GM18870 (cell line): ENCODE data around the gene CTTNBP2.

Source experiments
- ATAC-seq: cut with Tn5 transposase; IDR thresholded peaks from one replicate; pipeline ENCODE4 v1.9.1; 2021; ENCODE audit warnings: moderate library complexity; ENCODE audit not compliant: unreplicated experiment

CTTNBP2 gene

DNA sequence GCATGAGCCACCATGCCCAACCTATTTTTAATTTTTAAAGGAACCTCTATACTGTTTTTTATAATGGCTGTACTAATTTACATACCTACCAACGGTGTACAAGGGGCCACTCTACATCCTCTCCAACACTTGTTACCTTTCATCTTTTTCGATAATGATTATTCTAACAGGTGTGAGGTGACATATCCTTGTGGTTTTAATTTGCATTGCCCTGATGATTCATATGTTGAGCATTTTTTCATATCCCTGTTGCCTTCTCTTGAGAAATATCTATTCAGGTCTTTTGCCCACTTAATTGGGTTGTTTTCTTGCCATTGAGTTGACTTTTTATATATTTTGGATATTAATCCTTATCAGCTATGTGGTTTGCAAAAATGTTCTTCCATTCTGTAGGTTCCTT, 167.0 kb downstream of the CTTNBP2 start:
- peak; percentile 72 for ATAC-seq

- no peak for ATAC-seq
Observed at GRCh38 chr7:117705630-117706029, 167.6 kb downstream of the CTTNBP2 start.

- ATAC-seq = no peak
Observed at GRCh38 chr7:117704063-117704462, 169.2 kb downstream of the CTTNBP2 start.

DNA sequence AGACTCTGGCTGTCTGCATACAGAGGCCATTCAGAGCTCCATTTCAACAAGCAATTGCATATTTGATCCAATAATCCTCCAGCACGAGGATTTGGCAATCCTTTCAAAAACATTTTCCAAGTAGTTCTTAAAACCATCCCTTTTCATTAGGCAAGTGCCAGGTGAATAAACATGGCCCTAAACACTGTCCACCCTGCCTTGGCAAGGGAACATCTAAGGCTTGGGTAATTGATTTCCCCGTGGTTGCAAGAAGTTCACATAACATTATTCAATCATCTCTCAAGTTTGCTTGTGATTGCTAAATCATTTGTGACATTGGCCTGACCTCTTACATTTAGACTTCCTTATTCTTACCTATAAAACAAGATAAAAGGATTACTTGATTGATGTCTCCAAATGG, 175.2 kb downstream of the CTTNBP2 start:
- no peak for ATAC-seq

GRCh38 chr7:117692338-117692737, 180.9 kb downstream of the CTTNBP2 start:
- ATAC-seq = no peak

DNA sequence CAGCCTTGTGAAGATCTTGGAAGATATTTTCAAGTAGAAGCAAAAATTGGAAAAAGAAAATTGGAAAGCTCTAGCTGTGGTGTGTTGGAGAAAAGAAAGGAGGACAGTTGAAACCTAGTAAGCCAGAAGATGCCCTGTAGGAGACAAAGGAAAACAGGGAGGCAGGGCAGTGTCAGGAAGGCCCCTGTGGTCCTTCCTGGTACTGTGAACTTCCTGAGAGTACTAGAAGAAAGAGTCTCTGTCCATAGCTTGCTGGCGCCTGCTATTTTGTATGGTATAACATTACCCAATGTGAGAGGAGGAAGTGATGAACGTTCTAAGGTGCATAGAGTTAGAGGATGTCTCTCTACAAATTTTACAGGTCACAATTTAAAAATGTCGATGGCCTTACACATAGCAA, 183.1 kb downstream of the CTTNBP2 start:
- ATAC-seq = no peak

DNA sequence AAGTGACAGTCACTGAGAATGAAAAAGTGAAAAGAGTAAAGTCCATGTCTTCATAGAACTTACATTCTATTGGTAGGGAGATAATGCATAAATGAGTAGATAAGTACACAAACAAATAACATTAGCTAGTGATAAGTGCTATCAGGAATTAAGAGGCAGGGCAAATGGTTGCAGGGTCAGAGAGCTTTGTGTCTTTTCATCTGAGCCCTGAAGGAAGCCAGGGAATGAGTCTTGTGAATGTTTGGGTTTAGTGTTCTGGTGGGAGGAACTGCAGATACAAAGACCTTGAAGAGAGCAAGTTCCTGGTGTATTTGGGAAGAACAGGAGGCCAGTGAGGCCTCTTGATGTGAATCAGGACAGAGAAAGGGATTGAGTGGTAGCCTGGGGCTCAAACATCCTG, 183.8 kb downstream of the CTTNBP2 start:
- ATAC-seq = no peak

- ATAC-seq = no peak
Observed at GRCh38 chr7:117688126-117688525, 185.1 kb downstream of the CTTNBP2 start.

DNA sequence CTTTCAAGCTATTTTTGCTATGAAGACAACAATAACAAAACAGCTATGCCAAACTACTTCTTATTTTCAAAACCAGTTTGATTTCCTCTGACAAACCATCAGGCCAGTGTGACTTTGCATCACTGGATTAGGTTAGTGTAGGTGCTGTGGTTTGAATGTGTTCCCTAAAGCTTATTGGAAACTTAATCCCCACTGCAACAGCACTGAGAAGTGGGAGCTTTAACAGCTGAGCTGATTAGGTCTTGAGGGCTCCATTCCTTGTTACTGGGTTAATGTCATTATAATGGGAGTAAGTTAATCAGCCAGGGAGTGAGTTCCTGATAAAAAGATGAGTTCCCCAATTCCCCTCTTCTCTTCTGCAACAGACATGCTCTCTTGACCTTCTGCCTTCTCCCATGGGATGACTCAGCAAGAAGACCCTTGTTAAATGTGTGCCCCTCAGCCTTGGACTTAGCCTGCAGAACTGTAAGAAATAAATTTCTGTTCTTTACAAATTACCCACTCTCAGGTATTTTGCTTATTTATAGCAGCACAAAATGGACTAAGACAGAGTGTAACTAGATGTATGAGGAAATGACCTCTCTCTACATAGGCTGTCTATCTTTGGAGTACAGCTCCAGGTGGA, 186.8 kb downstream of the CTTNBP2 start:
- ATAC-seq = no peak

DNA sequence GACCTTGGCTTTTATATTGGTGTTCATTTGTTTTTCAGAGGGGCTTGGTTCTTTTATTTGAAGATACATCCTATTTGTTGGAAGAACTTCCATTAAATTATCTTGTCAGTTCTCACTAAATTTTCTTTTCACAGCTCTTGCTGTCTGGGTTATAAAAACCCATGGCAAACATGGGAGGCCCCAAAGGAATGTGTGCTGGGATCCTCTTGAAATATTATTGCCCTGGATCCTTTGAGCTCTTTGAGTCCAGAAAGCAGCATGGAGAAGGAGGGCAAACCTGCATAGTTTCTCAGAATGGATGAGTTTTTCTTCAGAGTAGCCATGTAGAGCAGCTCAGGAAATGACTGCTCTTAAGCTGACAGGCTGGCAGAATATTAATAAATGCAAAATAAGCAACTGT, 187.4 kb downstream of the CTTNBP2 start:
- no peak for ATAC-seq

- ATAC-seq = no peak
Observed at GRCh38 chr7:117683430-117684175, 189.6 kb downstream of the CTTNBP2 start.

DNA sequence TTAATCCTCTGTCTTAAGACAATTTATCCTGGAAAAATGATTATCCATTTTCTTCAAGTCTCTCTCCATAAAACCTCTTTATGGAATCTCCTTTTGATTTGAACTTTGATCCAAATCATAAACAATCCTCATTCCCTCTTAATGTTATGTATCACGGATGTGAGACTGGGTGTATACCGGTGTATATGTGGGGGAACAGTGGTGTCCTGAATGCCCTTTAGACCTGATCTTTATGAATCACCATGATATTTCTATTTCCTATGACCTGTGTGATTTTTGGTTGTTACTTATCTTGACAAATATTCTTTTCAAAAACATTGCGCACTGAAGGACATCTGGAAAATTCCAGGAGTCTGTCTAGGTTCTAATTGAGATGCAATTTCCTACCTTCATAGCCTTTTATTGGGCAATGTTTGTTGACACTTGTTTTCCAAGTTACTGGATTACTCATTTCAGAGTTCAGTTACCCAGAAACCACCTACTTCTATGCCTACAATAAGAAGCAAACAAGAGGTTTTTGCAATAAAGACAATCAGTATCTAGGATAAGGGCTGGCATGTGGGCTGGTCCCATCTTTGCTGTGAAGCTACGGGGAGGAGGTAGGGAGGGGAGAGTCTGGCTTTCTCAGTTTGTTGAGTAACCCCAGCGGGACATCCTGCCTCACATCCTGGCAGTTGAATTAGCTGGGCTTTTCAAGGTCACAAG, 190.4 kb downstream of the CTTNBP2 start:
- no peak for ATAC-seq

- no peak for ATAC-seq
Observed at GRCh38 chr7:117679120-117679519, 194.1 kb downstream of the CTTNBP2 start.

DNA sequence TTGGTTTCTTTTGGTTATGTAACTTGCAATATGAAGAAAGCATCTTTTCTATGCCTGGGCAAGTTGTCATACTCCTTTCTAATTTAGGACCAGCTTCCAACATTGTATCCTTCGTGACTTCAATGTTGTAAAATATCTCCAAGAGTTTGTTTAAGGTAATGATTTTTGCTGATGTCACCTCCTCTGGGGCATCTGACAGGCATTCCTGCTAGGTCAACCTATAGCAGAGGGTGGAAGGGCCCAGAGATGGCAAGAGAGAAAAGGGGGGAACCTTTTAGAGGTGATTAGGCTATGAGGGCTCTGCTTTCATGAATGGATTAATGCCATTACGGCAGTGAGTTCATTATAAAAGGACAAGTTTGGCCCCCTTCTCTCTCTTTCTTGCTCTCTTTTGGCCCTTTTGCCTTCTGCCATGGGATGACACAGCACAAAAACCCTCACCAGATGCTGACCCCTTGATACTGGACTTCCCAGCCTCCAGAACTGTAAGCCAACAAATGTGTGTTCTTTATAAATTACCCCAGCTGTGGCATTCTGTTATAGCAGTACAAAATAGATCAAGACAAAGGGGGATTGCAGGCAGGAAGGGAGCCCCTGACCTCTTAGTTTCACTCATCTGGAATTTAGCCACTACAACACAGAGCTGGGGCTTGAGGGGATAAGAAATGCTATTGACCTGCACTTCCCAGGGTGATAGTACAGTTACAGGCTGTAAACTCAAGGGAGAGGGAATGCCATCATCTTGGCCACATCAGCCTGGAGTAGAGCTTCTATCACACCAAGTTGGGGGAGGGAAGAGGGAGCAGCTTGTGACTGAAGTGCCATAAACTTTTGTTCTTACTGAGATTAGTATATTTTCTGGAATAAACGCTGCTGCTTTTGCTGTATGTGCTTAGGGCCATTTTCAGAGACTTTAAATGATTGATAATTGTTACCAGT, 197.5 kb downstream of the CTTNBP2 start:
- no peak for ATAC-seq

DNA sequence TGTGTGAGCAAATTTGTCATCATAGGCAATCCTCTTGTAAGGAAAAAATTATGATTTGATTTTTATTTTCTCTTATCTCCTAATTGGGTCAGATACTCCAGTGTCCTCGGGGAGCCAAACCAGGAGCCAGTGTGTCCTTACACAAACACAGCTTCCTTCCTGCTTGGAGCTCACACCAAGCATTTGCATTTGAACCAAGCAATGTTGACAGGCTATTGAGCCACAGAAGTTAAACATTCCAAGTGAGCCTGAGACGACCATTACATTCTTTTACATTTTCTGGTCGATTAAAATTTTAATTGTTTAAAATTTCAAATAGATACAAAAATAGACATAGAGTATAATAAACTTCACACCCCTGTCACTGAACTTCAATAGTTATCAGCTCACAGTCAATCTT, 198.6 kb downstream of the CTTNBP2 start:
- no peak for ATAC-seq

GRCh38 chr7:117673839-117674238, 199.4 kb downstream of the CTTNBP2 start:
- no peak for ATAC-seq

GRCh38 chr7:117673367-117673766, 199.9 kb downstream of the CTTNBP2 start:
- ATAC-seq = no peak

DNA sequence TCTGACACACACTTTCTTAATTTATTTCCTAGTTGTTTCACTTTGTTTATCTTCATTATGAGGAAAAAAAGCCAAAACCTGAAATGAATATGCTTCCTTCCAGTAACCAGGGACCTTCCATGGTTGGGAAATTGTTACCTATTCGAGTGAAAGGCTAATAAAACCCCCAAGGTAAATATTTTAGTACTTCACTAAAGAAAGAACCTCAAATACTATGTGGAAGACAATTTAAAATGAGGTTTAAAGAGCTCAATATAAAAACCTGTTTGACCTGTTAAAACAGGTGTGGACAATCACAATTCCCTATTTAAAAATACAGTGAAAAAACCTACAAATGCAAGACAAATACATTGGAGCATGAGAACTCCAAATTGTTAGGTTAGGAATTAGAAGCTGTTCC, 200.8 kb downstream of the CTTNBP2 start:
- no peak for ATAC-seq

- ATAC-seq = no peak
Observed at GRCh38 chr7:117669818-117670217, 203.4 kb downstream of the CTTNBP2 start.

GRCh38 chr7:117667456-117667855, 205.8 kb downstream of the CTTNBP2 start:
- no peak for ATAC-seq

- no peak for ATAC-seq
Observed at GRCh38 chr7:117666689-117667088, 206.6 kb downstream of the CTTNBP2 start.
